B cell (primary cell): ENCODE data around the gene KCNH6. TPM values are rescaled to one million over a fixed set of nuclear protein-coding genes. Genes with fewer than 3 reads are reported as not detected.

ENCODE experiments used
- ATAC-seq: fragments of 200-7000 bp; cut with Tn5 transposase; one replicate; pipeline ENCODE4 v1.10.0; 2021; ENCODE audit warnings: low read depth, mild to moderate bottlenecking, moderate number of reproducible peaks, moderate library complexity
- CTCF ChIA-PET: fragments of 350-600 bp; sonication (Branson Sonifier 250); formaldehyde crosslinking; loops from one replicate; lab custom pipeline; 2021; ENCODE audit warnings: antibody characterized with exemption, inconsistent platforms; lab: Charles Lee
- POLR2A ChIA-PET: fragments of 350-600 bp; sonication (Branson Sonifier 250); formaldehyde crosslinking; loops from one replicate; lab custom pipeline; 2021; ENCODE audit warnings: antibody characterized with exemption; lab: Charles Lee
- DNase-seq: peaks from one replicate; pipeline ENCODE4 v3.0.0; 2013
- H2AFZ ChIP-seq: 2 replicates; pipeline ENCODE4 v1.6.1; 2012; ENCODE audit warnings: mild to moderate bottlenecking, low read depth, low read length; ENCODE audit not compliant: insufficient read depth, poor library complexity, severe bottlenecking
- H3K27ac ChIP-seq, 2 donors: 1 replicate in 1 of 2; 2 replicates in 1 of 2; pipeline ENCODE4 v1.5.1; 2012 to 2013; ENCODE audit warnings: low read length in 2 of 2, mild to moderate bottlenecking in 2 of 2, moderate library complexity in 1 of 2
- H3K27me3 ChIP-seq, 4 experiments: fragments of 200-600 bp in 1 of 4; sonication (generic) in 1 of 4; replicated peaks in 1 of 4; 1 replicate in 2 of 4; 2 replicates in 2 of 4; pipeline versions ENCODE4 v1.6.1 to v1.7.0; 2013 to 2016; ENCODE audit warnings: low read length in 3 of 4, mild to moderate bottlenecking in 2 of 4, mixed read lengths in 1 of 4, moderate library complexity in 1 of 4; ENCODE audit not compliant: insufficient read depth in 4 of 4, control insufficient read depth in 3 of 4; ENCODE audit errors: control extremely low read depth in 1 of 4
- H3K36me3 ChIP-seq, 2 experiments: replicated peaks in 1 of 2; 1 replicate in 1 of 2; 2 replicates in 1 of 2; pipeline versions ENCODE4 v1.6.1 to v1.7.1; 2013; ENCODE audit warnings: low read length in 1 of 2; ENCODE audit not compliant: insufficient read depth in 2 of 2, control insufficient read depth in 1 of 2; ENCODE audit errors: control extremely low read depth in 1 of 2, extremely low read depth in 1 of 2
- H3K4me1 ChIP-seq, 2 donors: fragments of 200-600 bp in 1 of 2; sonication (generic) in 1 of 2; 1 replicate in 1 of 2; 2 replicates in 1 of 2; pipeline versions ENCODE4 v1.5.1 to v1.6.1; 2013 to 2017; ENCODE audit warnings: low read length in 2 of 2; ENCODE audit not compliant: control insufficient read depth in 2 of 2, insufficient read depth in 2 of 2
- H3K4me2 ChIP-seq: replicated peaks from 2 replicates; pipeline ENCODE3; 2012; ENCODE audit warnings: mild to moderate bottlenecking, low read depth, low read length; ENCODE audit not compliant: poor library complexity, severe bottlenecking
- H3K4me3 ChIP-seq, 5 experiments: fragments of 200-600 bp in 1 of 5; sonication (generic) in 1 of 5; 1 replicate in 3 of 5; 2 replicates in 2 of 5; pipeline versions ENCODE4 v1.5.1 to v1.7.0; 2011 to 2016; ENCODE audit warnings: low read length in 4 of 5, mild to moderate bottlenecking in 4 of 5, low read depth in 2 of 5, control low read depth in 1 of 5, moderate library complexity in 1 of 5; ENCODE audit not compliant: insufficient read depth in 1 of 5; ENCODE audit errors: control extremely low read depth in 1 of 5, extremely low read depth in 1 of 5
- H3K79me2 ChIP-seq: fragments of 200-600 bp; sonication (generic); one replicate; pipeline ENCODE4 v1.6.0; 2016; ENCODE audit warnings: low read length; ENCODE audit not compliant: control insufficient read depth, insufficient read depth
- H3K9ac ChIP-seq: fragments of 200-600 bp; sonication (generic); 2 replicates; pipeline ENCODE4 v1.6.1; 2017; ENCODE audit warnings: mild to moderate bottlenecking, low read length, moderate library complexity
- H3K9me3 ChIP-seq, 3 donors: one replicate each; pipeline versions ENCODE4 v1.6.1 to v1.7.1; 2013; ENCODE audit warnings: low read length in 2 of 3; ENCODE audit not compliant: control insufficient read depth in 2 of 3, insufficient read depth in 1 of 3; ENCODE audit errors: control extremely low read depth in 1 of 3
- H4K20me1 ChIP-seq: 2 replicates; pipeline ENCODE4 v1.6.0; 2012; ENCODE audit warnings: mild to moderate bottlenecking, low read length; ENCODE audit not compliant: insufficient read depth, control insufficient read depth, poor library complexity, severe bottlenecking
- H3K27ac Mint-ChIP-seq: one replicate; pipeline ENCODE4 v1.8.0; 2021; ENCODE audit warnings: mixed read lengths
- H3K27me3 Mint-ChIP-seq: one replicate; pipeline ENCODE4 v1.8.0; 2021; ENCODE audit warnings: mixed read lengths
- H3K4me1 Mint-ChIP-seq: one replicate; pipeline ENCODE4 v1.8.0; 2021; ENCODE audit warnings: mixed read lengths
- H3K4me3 Mint-ChIP-seq: one replicate; pipeline ENCODE4 v1.8.0; 2021; ENCODE audit warnings: mixed read lengths
- H3K9me3 Mint-ChIP-seq: one replicate; pipeline ENCODE4 v1.8.0; 2022; ENCODE audit warnings: mixed read lengths; ENCODE audit not compliant: insufficient read depth
- EZH2 ChIP-seq: IDR thresholded peaks from 2 replicates; pipeline ENCODE4 v1.6.1; 2012; ENCODE audit warnings: borderline replicate concordance, low read depth, mild to moderate bottlenecking, moderate library complexity, low read length; ENCODE audit not compliant: insufficient read depth, poor library complexity, severe bottlenecking
- WGBS: methylation state at CpG from one replicate; pipeline ENCODE4 v1.1.5; 2013; ENCODE audit warnings: missing lambda C conversion rate; ENCODE audit not compliant: insufficient coverage; 5-methylcytosine and 5-hydroxymethylcytosine counted together
- intact Hi-C: fragments of 100-400 bp; cut with micrococcal nuclease; formaldehyde crosslinking; loops from one replicate; pipeline ENCODE4 v1.10.0; 2022
- polyA plus RNA-seq: library from polyadenylated mRNA; depleted of rRNA; stranded (reverse); fragments of >200 nt; gene quantifications from 2 replicates; pipeline ENCODE4 v1.2.3, GENCODE V29; 2012
- total RNA-seq, 2 donors: library from RNA; stranded (reverse); fragments of 120-200 nt in 1 of 2; gene quantifications; 1 replicate in 1 of 2; 2 replicates in 1 of 2; pipeline versions ENCODE4 v1.2.3 to v1.2.4, GENCODE V29; 2013 to 2022
- TF ChIP-seq, protein P1 (sequence below): fragments of 200-600 bp; IDR thresholded peaks from one replicate; pipeline ENCODE4 v1.8.0; 2022; ENCODE audit warnings: antibody characterized with exemption, mild to moderate bottlenecking

The KCNH6 gene
- total and polyA plus RNA-seq, 2 donors (not counting 1 experiment from before 2014, with no cell fraction given) = not detected

DNA sequence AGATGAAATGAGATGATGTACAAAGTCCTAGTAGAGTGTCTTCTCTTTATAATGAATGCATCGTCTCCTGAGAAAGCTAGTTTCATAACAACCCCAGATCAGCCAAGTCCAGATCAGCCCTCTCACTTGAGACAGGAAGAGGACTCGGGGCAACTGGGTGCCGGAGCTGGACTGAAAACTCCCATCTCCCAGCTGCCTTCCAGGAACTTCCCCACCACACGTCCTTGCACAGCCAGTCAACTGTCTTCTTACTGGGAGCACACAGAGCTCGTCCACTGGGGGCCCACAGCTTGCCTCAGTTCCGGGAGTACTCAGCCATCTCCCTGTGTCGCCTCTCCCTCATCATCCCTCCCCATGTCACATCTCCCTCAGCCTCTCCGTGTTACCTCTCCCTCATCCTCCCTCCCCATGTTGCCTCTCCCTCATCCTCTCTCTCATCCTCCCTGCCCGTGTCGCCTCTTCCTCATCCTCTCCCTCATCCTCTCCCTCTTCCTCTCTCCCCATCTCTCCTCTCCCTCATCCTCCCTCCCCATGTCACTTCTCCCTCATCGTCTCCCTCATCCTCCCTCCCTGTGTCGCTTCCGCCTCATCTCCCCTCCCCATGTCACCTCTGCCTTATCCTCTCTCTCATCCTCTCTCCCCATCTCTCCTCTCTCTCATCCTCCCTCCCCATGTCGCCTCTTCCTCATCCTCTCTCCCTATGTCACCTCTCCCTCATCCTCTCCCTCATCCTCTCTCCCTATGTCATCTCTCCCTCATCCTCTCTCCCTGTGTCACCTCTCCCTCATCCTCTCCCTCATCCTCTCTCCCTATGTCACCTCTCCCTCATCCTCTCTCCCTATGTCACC lies 22.4 kb upstream of the KCNH6 start:
- Mint-ChIP-seq H3K27me3 (peaks cover 35% of the 10 kb centered on the region), H3K4me3 (no peak overlapping the region), H3K27ac (no peak overlapping the region), H3K4me1 (no peaks in the 10 kb centered on the region), H3K9me3 (no peaks in the 10 kb centered on the region)
- WGBS = 75% methylated on average over 14 of the region's 14 CpGs
- peaks cover 0 to 7% (median 5%) of the 10 kb centered on the region in 3 donors for H3K9me3 ChIP-seq
- no peak for DNase-seq
- H3K9ac ChIP-seq = no peak overlapping the region
- no peaks in the 10 kb centered on the region for H3K36me3 ChIP-seq
- ChIA-PET POLR2A (interaction anchor here (0.7 kb wide), 1 partner anchor 84 kb away, joined by 9 read pairs; no protein-coding TSS in a partner anchor), CTCF (interaction anchor here (1.1 kb wide), 1 partner anchor 75 kb away, joined by 3 read pairs; no protein-coding TSS in a partner anchor)
- no peak overlapping the region for H3K4me3 ChIP-seq
- intact Hi-C loops = no loop called here
- H3K4me2 ChIP-seq = no peak overlapping the region
- no peak overlapping the region for H2AFZ ChIP-seq
- ATAC-seq = no peak
- no peaks in the 10 kb centered on the region for H3K79me2 ChIP-seq
- no peak overlapping the region for H3K27ac ChIP-seq
- no peaks in the 10 kb centered on the region for H4K20me1 ChIP-seq
- peaks cover 0 to 3% (median under 1%) of the 10 kb centered on the region in 4 experiments for H3K27me3 ChIP-seq
- no peaks in the 10 kb centered on the region for H3K4me1 ChIP-seq
- TF ChIP-seq, protein P1, sequence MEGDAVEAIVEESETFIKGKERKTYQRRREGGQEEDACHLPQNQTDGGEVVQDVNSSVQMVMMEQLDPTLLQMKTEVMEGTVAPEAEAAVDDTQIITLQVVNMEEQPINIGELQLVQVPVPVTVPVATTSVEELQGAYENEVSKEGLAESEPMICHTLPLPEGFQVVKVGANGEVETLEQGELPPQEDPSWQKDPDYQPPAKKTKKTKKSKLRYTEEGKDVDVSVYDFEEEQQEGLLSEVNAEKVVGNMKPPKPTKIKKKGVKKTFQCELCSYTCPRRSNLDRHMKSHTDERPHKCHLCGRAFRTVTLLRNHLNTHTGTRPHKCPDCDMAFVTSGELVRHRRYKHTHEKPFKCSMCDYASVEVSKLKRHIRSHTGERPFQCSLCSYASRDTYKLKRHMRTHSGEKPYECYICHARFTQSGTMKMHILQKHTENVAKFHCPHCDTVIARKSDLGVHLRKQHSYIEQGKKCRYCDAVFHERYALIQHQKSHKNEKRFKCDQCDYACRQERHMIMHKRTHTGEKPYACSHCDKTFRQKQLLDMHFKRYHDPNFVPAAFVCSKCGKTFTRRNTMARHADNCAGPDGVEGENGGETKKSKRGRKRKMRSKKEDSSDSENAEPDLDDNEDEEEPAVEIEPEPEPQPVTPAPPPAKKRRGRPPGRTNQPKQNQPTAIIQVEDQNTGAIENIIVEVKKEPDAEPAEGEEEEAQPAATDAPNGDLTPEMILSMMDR = no peak
- TF ChIP-seq EZH2 = no peak

DNA sequence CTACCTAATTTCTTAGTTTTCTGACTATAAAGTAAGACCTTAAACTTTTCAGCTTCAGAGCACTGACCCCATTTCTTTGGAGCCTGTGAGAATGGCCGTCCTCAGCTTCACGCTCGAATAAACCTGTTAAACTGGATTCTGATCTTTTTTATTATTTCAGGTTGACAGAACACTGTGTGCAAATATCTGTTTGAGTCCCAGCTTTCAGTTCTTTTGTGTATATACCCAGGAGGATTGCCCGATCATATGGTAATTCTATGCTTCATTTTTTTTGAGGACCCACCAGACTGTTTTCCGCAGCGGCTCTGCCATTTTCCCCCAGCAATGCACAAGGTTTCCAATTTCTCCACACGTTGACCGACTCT lies 19.8 kb upstream of the KCNH6 start:
- peaks cover 46% of the 10 kb centered on the region for H3K27me3 Mint-ChIP-seq
- no peaks in the 10 kb centered on the region for H3K4me1 Mint-ChIP-seq
- Histone ChIP-seq H3K27ac (no peak overlapping the region), H3K79me2 (no peaks in the 10 kb centered on the region), H3K4me1 (no peaks in the 10 kb centered on the region), H3K4me3 (no peak overlapping the region), H3K27me3 (peaks cover 0 to 18% (median 3%) of the 10 kb centered on the region in 4 experiments), H3K4me2 (no peak overlapping the region), H2AFZ (no peak overlapping the region), H4K20me1 (no peaks in the 10 kb centered on the region), H3K9ac (no peak overlapping the region), H3K9me3 (peaks cover 0 to 11% (median 7%) of the 10 kb centered on the region in 3 donors), H3K36me3 (no peaks in the 10 kb centered on the region)
- TF ChIP-seq EZH2 = no peak
- TF ChIP-seq, protein P1 = no peak
- ChIA-PET CTCF (interaction anchor here (0.9 kb wide), 1 partner anchor 78 kb away, joined by 3 read pairs; no protein-coding TSS in a partner anchor), POLR2A (no interaction called here)
- H3K27ac Mint-ChIP-seq = no peak overlapping the region
- no peak for ATAC-seq
- intact Hi-C loops = no loop called here
- H3K4me3 Mint-ChIP-seq = no peak overlapping the region
- WGBS = 100% methylated on average over 2 of the region's 8 CpGs
- no peak for DNase-seq
- H3K9me3 Mint-ChIP-seq = no peaks in the 10 kb centered on the region
